Muscle of leg (tissue), 11 donors: ENCODE data around the gene SPECC1. TPM values are rescaled to one million over a fixed set of nuclear protein-coding genes. Genes with fewer than 3 reads are reported as not detected.
A peak's percentile ranks its signal among the peaks of the same experiment; 100 is the strongest.
"Not testable (repeated sequence)": the region's sequence is repeated elsewhere in the genome, so short reads cannot be mapped to it uniquely, and the experiment has no call there.

ENCODE experiments used
- DNase-seq: peaks from one replicate; pipeline ENCODE4 v3.0.0; 2013
- H3K27ac ChIP-seq: one replicate; pipeline ENCODE4 v1.5.1; 2013; ENCODE audit warnings: mild to moderate bottlenecking, low read length, control low read depth
- H3K27me3 ChIP-seq: one replicate; pipeline ENCODE4 v1.6.1; 2013; ENCODE audit warnings: low read length; ENCODE audit not compliant: control insufficient read depth, insufficient read depth
- H3K36me3 ChIP-seq: one replicate; pipeline ENCODE4 v1.6.1; 2013; ENCODE audit warnings: low read length; ENCODE audit not compliant: control insufficient read depth, insufficient read depth
- H3K4me1 ChIP-seq: one replicate; pipeline ENCODE4 v1.6.1; 2013; ENCODE audit warnings: low read length; ENCODE audit not compliant: control insufficient read depth, insufficient read depth
- H3K4me3 ChIP-seq: one replicate; pipeline ENCODE4 v1.5.1; 2013; ENCODE audit warnings: low read length, control low read depth
- H3K9me3 ChIP-seq: replicated peaks from 2 replicates; pipeline ENCODE4 v1.6.1; 2013; ENCODE audit warnings: low read depth, low read length; ENCODE audit not compliant: control insufficient read depth
- WGBS: methylation state at CpG from one replicate; pipeline ENCODE4 v1.1.5; 2013; ENCODE audit warnings: missing lambda C conversion rate; ENCODE audit not compliant: insufficient coverage; 5-methylcytosine and 5-hydroxymethylcytosine counted together
- polyA plus RNA-seq, 8 donors: library from polyadenylated mRNA; unstranded; fragments of 120-200 nt; gene quantifications; one replicate each; pipeline versions ENCODE4 v1.2.1 to v1.2.3, GENCODE V29; 2013; ENCODE audit warnings: inconsistent platforms in 1 of 8, low replicate concordance in 1 of 8; ENCODE audit not compliant: insufficient read length in 8 of 8, insufficient read depth in 1 of 8
- total RNA-seq: library from RNA; stranded (reverse); fragments of 120-200 nt; gene quantifications from one replicate; pipeline ENCODE4 v1.2.4, GENCODE V29; 2013

The SPECC1 gene
- total and polyA plus RNA-seq, 9 donors = 5.7 to 11.6 (median 7.2) TPM

DNA sequence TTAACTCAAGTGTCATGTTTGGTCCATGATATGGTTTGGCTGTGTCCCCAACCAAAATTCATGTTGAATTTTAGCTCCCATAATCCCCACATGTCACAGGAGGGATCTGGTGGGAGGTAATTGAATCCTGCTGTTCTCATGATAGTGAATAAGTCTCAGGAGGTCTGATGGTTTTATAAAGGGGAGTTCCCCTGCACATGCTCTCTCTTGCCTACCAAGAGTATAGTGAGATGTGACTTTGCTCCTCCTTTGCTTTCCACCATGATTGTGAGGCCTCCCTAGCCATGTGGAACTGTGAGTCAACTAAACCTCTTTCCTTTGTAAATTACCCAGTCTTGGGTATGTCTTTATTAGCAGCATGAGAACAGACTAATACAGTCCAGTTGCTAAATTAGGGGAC, 97.3 kb downstream of the SPECC1 start:
- not testable (repeated sequence) for H3K27ac ChIP-seq, H3K4me1 ChIP-seq, H3K4me3 ChIP-seq, H3K36me3 ChIP-seq, H3K9me3 ChIP-seq, H3K27me3 ChIP-seq, DNase-seq

DNA sequence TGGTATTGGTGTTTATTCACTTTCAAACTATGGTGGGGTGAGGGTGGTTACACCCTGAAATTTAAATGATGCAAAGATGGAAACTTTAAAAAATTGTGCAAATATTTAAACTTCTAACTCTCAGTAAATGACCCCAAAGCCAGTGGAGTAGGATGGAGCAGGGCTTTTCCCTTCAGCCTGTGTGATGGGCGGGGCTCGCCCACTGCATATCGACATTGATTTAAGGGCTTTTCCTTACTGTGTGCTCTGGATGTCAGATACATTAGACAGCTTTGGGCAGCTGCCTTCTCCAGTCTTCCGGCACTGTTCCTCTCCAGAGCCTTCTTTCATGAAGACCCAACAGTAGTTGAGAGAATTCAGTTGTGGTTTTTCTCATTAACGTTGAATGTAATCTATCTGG, 99.9 kb downstream of the SPECC1 start:
- Histone ChIP-seq H3K27ac (no peak overlapping the region), H3K9me3 (no peaks in the 10 kb centered on the region), H3K4me3 (no peak overlapping the region), H3K36me3 (no peaks in the 10 kb centered on the region), H3K4me1 (no peaks in the 10 kb centered on the region), H3K27me3 (no peaks in the 10 kb centered on the region)
- DNase-seq = no peak
- WGBS = no CpG with 5 or more reads among the region's 5 CpGs

DNA sequence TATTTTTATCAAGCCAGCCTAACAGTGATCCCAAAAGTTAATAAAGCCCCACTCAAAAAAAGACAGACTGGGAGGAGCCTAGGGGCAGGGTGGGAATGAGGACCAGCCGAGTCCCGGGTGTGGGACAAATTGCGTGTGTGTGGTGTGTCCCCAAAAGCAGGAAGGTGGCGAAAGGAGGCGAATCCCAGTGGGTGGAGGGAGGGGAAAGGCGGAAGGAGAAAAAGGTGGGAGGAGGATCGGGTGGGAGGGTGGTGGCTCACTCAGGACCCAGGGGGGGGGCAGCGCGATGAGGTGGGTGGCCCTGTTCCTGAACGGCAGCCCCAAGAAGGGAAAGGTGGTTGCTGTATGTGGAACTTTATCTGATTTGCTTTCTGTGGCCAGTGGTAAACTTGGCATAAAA, 102.4 kb downstream of the SPECC1 start:
- Histone ChIP-seq H3K36me3 (no peaks in the 10 kb centered on the region), H3K4me3 (no peak overlapping the region), H3K9me3 (no peaks in the 10 kb centered on the region), H3K27ac (no peak overlapping the region), H3K27me3 (no peaks in the 10 kb centered on the region), H3K4me1 (no peaks in the 10 kb centered on the region)
- DNase-seq = no peak
- WGBS = 73% methylated on average over 10 of the region's 10 CpGs

DNA sequence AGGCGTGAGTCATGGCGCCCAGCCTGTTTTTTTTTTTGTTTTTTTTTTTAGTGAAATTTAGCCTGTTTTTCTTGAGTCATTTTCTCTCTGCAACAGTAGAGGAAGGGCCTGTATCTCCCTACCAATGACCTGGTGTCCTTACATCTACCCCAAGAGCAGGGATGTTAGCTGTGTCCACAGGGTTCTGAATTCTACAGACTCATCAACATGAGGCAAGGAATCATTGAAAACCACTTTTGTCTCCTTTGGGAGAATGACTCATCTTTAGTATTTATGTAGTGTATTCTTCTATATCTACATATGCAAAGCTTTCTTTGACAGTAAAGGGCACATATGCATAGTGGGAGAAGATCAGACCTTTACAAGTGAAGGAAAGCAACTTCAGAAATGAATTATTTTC, 105.3 kb downstream of the SPECC1 start:
- Histone ChIP-seq H3K36me3 (no peaks in the 10 kb centered on the region), H3K27me3 (no peaks in the 10 kb centered on the region), H3K27ac (no peak overlapping the region), H3K4me1 (no peaks in the 10 kb centered on the region), H3K9me3 (no peaks in the 10 kb centered on the region), H3K4me3 (no peak overlapping the region)
- no CpG with 5 or more reads among the region's 2 CpGs for WGBS
- no peak for DNase-seq

DNA sequence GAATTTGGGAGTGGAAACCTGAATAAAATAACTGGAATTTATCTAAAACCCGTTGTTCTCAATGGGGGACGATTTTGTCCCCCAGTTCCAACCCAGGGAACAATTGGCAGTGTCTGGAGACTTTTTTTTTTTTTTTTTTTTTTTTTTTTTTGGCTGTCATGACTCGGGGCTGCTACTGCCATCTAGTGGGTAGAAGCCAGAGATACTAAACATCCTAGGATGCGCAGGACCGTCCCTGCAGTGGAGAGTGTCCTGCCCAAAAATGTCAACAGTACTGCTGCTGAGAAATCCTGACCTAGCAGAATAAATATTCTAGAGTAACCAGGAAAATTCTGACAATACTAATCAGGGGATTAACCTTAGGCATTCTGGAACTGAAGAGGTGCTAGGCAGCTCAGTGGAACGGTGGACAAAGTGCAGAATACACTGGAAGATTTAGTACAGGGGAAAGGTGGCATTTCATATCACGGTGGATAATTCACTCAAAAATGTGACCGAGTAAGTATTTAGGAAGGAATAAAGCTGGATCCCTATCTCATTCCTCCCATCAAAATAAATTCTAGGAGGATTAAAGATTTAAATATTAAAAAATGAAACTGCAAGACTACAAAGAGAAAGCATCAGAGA, 107.6 kb downstream of the SPECC1 start:
- peaks cover 10% of the 10 kb centered on the region for H3K4me1 ChIP-seq
- H3K27me3 ChIP-seq = no peaks in the 10 kb centered on the region
- H3K36me3 ChIP-seq = no peaks in the 10 kb centered on the region
- no peak overlapping the region for H3K27ac ChIP-seq
- 25% methylated on average over 2 of the region's 8 CpGs for WGBS
- H3K4me3 ChIP-seq = no peak overlapping the region
- H3K9me3 ChIP-seq = no peaks in the 10 kb centered on the region
- DNase-seq = peak; percentile 76

DNA sequence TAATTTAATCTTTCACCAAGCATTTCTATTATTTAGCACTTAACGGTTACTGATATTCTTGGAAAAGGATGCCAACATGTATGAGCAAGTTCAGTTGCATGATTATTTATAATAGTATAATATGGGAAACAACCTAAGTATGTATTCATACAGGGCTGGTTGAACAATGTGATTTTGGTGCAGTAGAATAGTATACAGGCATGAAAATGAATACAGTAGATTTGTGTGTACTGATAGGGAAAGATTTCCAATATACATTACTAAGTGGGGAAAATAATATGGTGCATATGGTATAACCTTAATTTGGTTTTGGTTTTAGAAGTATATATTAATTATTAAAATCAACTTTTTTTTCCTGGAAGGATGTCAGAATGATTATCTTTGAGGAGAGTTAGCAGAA, 109.1 kb downstream of the SPECC1 start:
- no peak overlapping the region for H3K27ac ChIP-seq
- DNase-seq = no peak
- no peaks in the 10 kb centered on the region for H3K36me3 ChIP-seq
- WGBS = no CpG with 5 or more reads among the region's 1 CpG
- peaks cover 15% of the 10 kb centered on the region for H3K4me1 ChIP-seq
- no peaks in the 10 kb centered on the region for H3K27me3 ChIP-seq
- no peak overlapping the region for H3K4me3 ChIP-seq
- H3K9me3 ChIP-seq = no peaks in the 10 kb centered on the region

DNA sequence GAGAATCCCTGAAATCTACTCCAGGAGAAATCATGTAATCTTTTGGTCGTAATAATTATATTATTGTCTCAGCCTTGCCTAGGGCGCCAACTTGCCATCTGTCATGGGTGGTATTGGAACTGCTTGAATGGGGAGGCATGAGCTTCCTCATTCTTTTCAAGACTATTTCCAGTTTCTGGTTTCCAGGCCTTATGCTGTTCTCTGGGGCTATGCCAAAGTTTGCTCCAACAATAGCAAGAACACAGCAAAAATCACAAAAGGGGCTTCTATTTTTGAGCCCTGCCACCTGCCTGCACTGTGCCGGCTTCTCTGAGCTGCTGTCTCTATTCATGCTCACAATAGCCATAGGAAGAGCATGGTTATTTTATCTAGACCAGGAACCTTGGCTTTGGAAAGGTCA, 111.7 kb downstream of the SPECC1 start:
- H3K9me3 ChIP-seq = no peaks in the 10 kb centered on the region
- no CpG with 5 or more reads among the region's 3 CpGs for WGBS
- no peak overlapping the region for H3K4me3 ChIP-seq
- no peak overlapping the region for H3K27ac ChIP-seq
- DNase-seq = peak; percentile 70
- H3K36me3 ChIP-seq = no peaks in the 10 kb centered on the region
- peaks cover 2% of the 10 kb centered on the region for H3K27me3 ChIP-seq
- H3K4me1 ChIP-seq = peaks cover 15% of the 10 kb centered on the region

DNA sequence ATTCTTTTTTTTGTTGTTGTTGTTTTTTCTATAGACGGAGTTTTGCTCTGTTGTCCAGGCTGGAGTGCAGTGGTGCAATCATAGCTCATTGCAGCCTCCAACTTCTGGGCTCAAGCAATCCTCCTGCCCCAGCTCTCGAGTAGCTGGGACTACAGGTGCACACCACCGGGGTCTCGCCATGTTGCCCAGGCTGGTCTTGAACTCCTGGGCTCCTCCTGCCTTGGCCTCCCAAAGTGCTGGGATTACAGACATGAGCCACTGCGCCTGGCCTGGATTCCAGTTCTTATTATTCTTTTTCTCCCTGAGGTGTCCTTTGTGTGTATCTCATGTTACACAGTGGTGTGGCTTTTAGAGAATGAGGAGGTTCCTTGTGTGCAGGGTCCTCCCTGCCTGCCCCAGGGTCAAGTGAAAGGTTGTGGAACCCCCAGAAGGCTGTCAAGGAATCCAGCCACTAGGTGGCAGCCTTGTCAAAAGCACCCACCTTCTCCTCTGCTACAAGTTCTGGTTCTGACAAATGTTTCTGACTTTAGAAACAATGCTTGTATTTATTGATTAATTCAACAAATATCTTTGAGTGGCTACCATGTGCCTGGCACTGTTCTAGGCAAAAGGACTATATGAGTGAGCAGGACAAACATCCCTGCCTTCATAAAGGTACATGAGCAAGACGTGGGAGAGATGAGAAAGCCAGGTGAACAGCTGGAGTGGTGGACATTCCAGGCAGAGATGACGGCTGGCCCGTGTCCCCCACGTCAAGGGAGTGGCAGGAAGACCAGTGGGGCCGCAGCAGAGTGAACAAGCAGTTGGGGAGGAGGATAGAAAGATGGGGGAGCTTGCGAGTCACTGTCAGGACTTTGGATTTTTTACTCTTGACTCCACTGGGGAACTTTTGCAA, 112.4 kb downstream of the SPECC1 start:
- Histone ChIP-seq H3K4me1 (peaks cover 15% of the 10 kb centered on the region), H3K36me3 (no peaks in the 10 kb centered on the region), H3K27ac (no peak overlapping the region), H3K4me3 (no peak overlapping the region), H3K27me3 (peaks cover 3% of the 10 kb centered on the region), H3K9me3 (no peaks in the 10 kb centered on the region)
- 47% methylated on average over 10 of the region's 11 CpGs for WGBS
- DNase-seq = peak; percentile 67

DNA sequence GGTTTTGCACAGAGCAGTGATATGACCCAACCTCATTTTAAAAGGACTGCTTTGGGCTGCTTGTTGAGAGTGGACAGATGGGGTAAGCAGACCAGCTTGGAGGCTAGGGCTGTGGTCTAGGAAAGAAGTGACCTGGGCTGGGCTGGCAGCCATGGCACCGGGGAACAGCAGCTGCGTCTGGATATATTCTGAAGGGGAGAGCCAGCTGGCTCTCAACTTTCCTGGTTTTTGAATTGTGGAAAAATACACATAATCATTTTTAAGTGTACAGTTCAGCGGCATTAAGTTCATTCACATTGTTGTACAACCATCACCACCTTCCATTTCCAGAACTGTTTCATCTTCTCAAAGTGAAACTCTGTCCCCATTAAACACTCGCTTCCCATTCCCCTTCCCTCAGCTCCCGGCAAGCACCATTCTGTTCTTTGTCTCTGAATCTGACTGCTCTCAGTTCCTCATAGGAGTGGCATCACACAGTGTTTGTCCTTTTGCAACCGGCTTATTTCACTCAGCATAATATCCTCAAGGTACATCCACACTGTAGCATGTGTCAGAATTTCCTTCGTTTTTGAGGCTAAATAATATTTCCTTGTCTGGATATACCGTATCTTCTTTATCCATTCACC, 113.2 kb downstream of the SPECC1 start:
- no peaks in the 10 kb centered on the region for H3K36me3 ChIP-seq
- no peak overlapping the region for H3K27ac ChIP-seq
- H3K9me3 ChIP-seq = no peaks in the 10 kb centered on the region
- WGBS = 68% methylated on average over 4 of the region's 8 CpGs
- no peak overlapping the region for H3K4me3 ChIP-seq
- peak; percentile 61 for DNase-seq
- peaks cover 15% of the 10 kb centered on the region for H3K4me1 ChIP-seq
- H3K27me3 ChIP-seq = peaks cover 3% of the 10 kb centered on the region

DNA sequence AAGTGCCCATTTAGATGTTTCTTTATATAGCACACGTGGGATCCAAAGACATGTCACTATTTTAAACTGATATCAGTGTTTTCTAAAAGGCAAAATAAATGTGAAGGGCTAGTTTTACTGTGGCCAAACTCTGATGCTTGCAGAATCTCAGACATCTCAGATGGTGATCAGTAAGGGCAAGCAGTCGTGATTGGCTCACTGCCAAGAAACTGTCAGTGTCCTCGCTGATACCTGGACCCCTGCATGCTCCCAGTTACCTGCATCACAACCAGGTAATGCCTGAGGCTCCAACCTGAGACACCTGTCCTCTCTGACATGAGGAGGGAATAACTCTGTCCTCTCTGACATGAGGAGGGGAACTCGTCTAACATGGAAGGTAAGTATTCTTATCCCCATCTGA, 114.0 kb downstream of the SPECC1 start:
- Histone ChIP-seq H3K4me1 (peaks cover 15% of the 10 kb centered on the region), H3K27ac (no peak overlapping the region), H3K9me3 (no peaks in the 10 kb centered on the region), H3K4me3 (no peak overlapping the region), H3K36me3 (no peaks in the 10 kb centered on the region), H3K27me3 (peaks cover 3% of the 10 kb centered on the region)
- no peak for DNase-seq
- 100% methylated on average over 1 of the region's 4 CpGs for WGBS
